Body of pancreas (tissue), 4 donors: ENCODE results near the gene OBP2A.

ENCODE experiments used
- POLR2A ChIP-seq, 3 donors: fragments of 450-650 bp; IDR thresholded peaks; one replicate each; pipeline ENCODE4 v1.6.1; 2016; ENCODE audit warnings: antibody characterized with exemption in 3 of 3, mild to moderate bottlenecking in 2 of 3
- TF ChIP-seq, protein P1 (sequence below), 7 experiments: fragments of 450-650 bp in 4 of 7; fragments of 200-600 bp in 3 of 7; sonication (generic) in 3 of 7; IDR thresholded peaks; one replicate each; pipeline ENCODE4 v1.5.1; 2016 to 2019; ENCODE audit warnings: antibody characterized with exemption in 7 of 7

DNA sequence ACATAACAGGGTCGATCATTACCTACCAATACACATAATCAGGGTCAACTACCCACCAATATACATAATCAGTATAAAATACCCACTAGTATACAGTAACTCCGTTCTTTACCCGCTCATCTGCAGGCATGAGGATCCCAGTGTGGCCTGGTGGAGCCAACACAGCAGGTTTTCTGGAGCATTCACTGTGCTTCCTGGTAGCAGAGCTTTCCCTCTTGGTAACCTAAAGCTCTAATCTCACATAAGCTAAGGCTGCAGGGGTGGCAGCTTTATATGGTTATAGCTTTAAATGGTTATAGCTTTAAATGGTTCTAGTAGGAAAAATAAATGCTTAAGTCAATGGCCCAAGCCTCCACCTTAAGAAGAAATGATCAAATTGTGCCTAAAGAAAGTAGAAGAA is 12.8 kb upstream of the OBP2A start:
- TF ChIP-seq, protein P1, sequence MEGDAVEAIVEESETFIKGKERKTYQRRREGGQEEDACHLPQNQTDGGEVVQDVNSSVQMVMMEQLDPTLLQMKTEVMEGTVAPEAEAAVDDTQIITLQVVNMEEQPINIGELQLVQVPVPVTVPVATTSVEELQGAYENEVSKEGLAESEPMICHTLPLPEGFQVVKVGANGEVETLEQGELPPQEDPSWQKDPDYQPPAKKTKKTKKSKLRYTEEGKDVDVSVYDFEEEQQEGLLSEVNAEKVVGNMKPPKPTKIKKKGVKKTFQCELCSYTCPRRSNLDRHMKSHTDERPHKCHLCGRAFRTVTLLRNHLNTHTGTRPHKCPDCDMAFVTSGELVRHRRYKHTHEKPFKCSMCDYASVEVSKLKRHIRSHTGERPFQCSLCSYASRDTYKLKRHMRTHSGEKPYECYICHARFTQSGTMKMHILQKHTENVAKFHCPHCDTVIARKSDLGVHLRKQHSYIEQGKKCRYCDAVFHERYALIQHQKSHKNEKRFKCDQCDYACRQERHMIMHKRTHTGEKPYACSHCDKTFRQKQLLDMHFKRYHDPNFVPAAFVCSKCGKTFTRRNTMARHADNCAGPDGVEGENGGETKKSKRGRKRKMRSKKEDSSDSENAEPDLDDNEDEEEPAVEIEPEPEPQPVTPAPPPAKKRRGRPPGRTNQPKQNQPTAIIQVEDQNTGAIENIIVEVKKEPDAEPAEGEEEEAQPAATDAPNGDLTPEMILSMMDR (IDR thresholded peaks at IDR 0.05): no peak
- no peak for TF ChIP-seq POLR2A (IDR thresholded peaks at IDR 0.05)
